ENCODE results near the gene UBXN11. TPM values are rescaled to one million over a fixed set of nuclear protein-coding genes. Genes with fewer than 3 reads are reported as not detected.
A peak's percentile ranks its signal among the peaks of the same experiment; 100 is the strongest.
"Not testable (repeated sequence)": the region's sequence is repeated elsewhere in the genome, so short reads cannot be mapped to it uniquely, and the experiment has no call there.

The UBXN11 gene
- total RNA-seq, 1 donor: 5.8 TPM

GRCh38 chr1:26315874-26316850 is 9.7 kb upstream of the UBXN11 start:
- H3K27ac ChIP-seq (ENCODE audit: low read depth, low read length): no peak overlapping the region
- no peaks in the 10 kb centered on the region for H3K36me3 ChIP-seq (ENCODE audit: insufficient read depth, low read length)

GRCh38 chr1:26314501-26314900 is 8.1 kb upstream of the UBXN11 start:
- H3K4me1 ChIP-seq (ENCODE audit: insufficient read depth, low read length): no peaks in the 10 kb centered on the region
- H3K27me3 ChIP-seq (ENCODE audit: insufficient read depth, low read length): peaks cover 10% of the 10 kb centered on the region
- no peak for DNase-seq (ENCODE audit: insufficient read length, low spot score, missing footprints)
- no peak overlapping the region for H2AFZ ChIP-seq (ENCODE audit: low read length)
- H4K20me1 ChIP-seq (ENCODE audit: insufficient read depth, low read length): no peaks in the 10 kb centered on the region
- no peak overlapping the region for H3K4me2 ChIP-seq (ENCODE audit: insufficient read depth, low read length)
- H3K27ac ChIP-seq (ENCODE audit: low read depth, low read length): no peak overlapping the region
- H3K36me3 ChIP-seq (ENCODE audit: insufficient read depth, low read length): no peaks in the 10 kb centered on the region
- no peak overlapping the region for H3K4me3 ChIP-seq (ENCODE audit: insufficient read depth, low read length)
- no peaks in the 10 kb centered on the region for H3K9me3 ChIP-seq (ENCODE audit: low read depth, low read length)
- no peak for TF ChIP-seq CTCF (IDR thresholded peaks at IDR 0.05; ENCODE audit: extremely low read depth, low read depth, low read length)
- H3K79me2 ChIP-seq (ENCODE audit: insufficient read depth, low read length): no peaks in the 10 kb centered on the region

More at GRCh38 chr1:26315874-26316850, 9.7 kb upstream of the UBXN11 start:
- Histone ChIP-seq H4K20me1 (ENCODE audit: insufficient read depth, low read length) (no peaks in the 10 kb centered on the region), H3K4me3 (ENCODE audit: insufficient read depth, low read length) (no peak overlapping the region), H3K4me2 (ENCODE audit: insufficient read depth, low read length) (no peak overlapping the region), H3K27me3 (ENCODE audit: insufficient read depth, low read length) (peaks cover 10% of the 10 kb centered on the region), H3K9me3 (ENCODE audit: low read depth, low read length) (no peaks in the 10 kb centered on the region), H3K4me1 (ENCODE audit: insufficient read depth, low read length) (peaks cover 2% of the 10 kb centered on the region), H3K79me2 (ENCODE audit: insufficient read depth, low read length) (no peaks in the 10 kb centered on the region), H2AFZ (ENCODE audit: low read length) (no peak overlapping the region)
- peak; percentile 75 for DNase-seq (ENCODE audit: insufficient read length, low spot score, missing footprints)
- TF ChIP-seq CTCF (IDR thresholded peaks at IDR 0.05; ENCODE audit: extremely low read depth, low read depth, low read length): no peak

GRCh38 chr1:26307966-26308899 is 1.8 kb upstream of the UBXN11 start:
- H3K27ac ChIP-seq (ENCODE audit: low read depth, low read length); H3K4me2 ChIP-seq (ENCODE audit: insufficient read depth, low read length); H3K27me3 ChIP-seq (ENCODE audit: insufficient read depth, low read length); H4K20me1 ChIP-seq (ENCODE audit: insufficient read depth, low read length); H3K4me3 ChIP-seq (ENCODE audit: insufficient read depth, low read length); H3K9me3 ChIP-seq (ENCODE audit: low read depth, low read length); H3K36me3 ChIP-seq (ENCODE audit: insufficient read depth, low read length): not testable (repeated sequence)
- peak; percentile 46 for DNase-seq (ENCODE audit: insufficient read length, low spot score, missing footprints)
- Histone ChIP-seq H3K4me1 (ENCODE audit: insufficient read depth, low read length) (peaks cover 14% of the 10 kb centered on the region), H2AFZ (ENCODE audit: low read length) (peak overlapping the region; percentile 25), H3K79me2 (ENCODE audit: insufficient read depth, low read length) (peaks cover 11% of the 10 kb centered on the region)

- H3K9me3 ChIP-seq (ENCODE audit: low read depth, low read length): no peaks in the 10 kb centered on the region
- no peak overlapping the region for H3K27ac ChIP-seq (ENCODE audit: low read depth, low read length)
- H4K20me1 ChIP-seq (ENCODE audit: insufficient read depth, low read length): no peaks in the 10 kb centered on the region
- DNase-seq (ENCODE audit: insufficient read length, low spot score, missing footprints): peak; percentile 38
- peaks cover 23% of the 10 kb centered on the region for H3K4me1 ChIP-seq (ENCODE audit: insufficient read depth, low read length)
- peak overlapping the region; percentile 78 for H3K4me2 ChIP-seq (ENCODE audit: insufficient read depth, low read length)
- peaks cover 11% of the 10 kb centered on the region for H3K79me2 ChIP-seq (ENCODE audit: insufficient read depth, low read length)
- no peaks in the 10 kb centered on the region for H3K36me3 ChIP-seq (ENCODE audit: insufficient read depth, low read length)
- H2AFZ ChIP-seq (ENCODE audit: low read length): peak overlapping the region; percentile 80
- peak overlapping the region; percentile 86 for H3K4me3 ChIP-seq (ENCODE audit: insufficient read depth, low read length)
- no peak for TF ChIP-seq CTCF (IDR thresholded peaks at IDR 0.05; ENCODE audit: extremely low read depth, low read depth, low read length)
- H3K27me3 ChIP-seq (ENCODE audit: insufficient read depth, low read length): no peaks in the 10 kb centered on the region
These were observed 936 bp upstream of the UBXN11 start for GRCh38 chr1:26307363-26307781.
